DOHH2 (cell line): ENCODE measurements around the gene EDEM2.

Experiments
- H3F3A ChIP-seq: fragments of 200-600 bp; sonication (generic), shearing (Covaris generic); 2 replicates; pipeline ENCODE4 v1.6.0; 2016; ENCODE audit warnings: antibody characterized with exemption, mild to moderate bottlenecking; ENCODE audit not compliant: control insufficient read depth, insufficient read depth
- H3K27ac ChIP-seq: fragments of 200-600 bp; sonication (generic); 2 replicates; pipeline ENCODE4 v1.5.1; 2014; ENCODE audit warnings: low read depth, mild to moderate bottlenecking, low read length, moderate library complexity
- H3K27me3 ChIP-seq: fragments of 200-600 bp; sonication (generic); 2 replicates; pipeline ENCODE4 v1.6.1; 2014; ENCODE audit warnings: mild to moderate bottlenecking, low read length, mixed read lengths; ENCODE audit not compliant: control insufficient read depth
- H3K36me3 ChIP-seq: fragments of 200-600 bp; sonication (generic); 2 replicates; pipeline ENCODE4 v1.6.1; 2014; ENCODE audit warnings: mild to moderate bottlenecking, low read length, moderate library complexity, mixed read lengths; ENCODE audit not compliant: control insufficient read depth
- H3K4me1 ChIP-seq: fragments of 200-600 bp; sonication (generic); 2 replicates; pipeline ENCODE4 v1.6.1; 2014; ENCODE audit warnings: mild to moderate bottlenecking, low read length, mixed read lengths; ENCODE audit not compliant: control insufficient read depth
- H3K4me2 ChIP-seq: fragments of 200-600 bp; sonication (generic); 2 replicates; pipeline ENCODE4 v1.6.0; 2014; ENCODE audit warnings: mild to moderate bottlenecking, low read length, moderate library complexity
- H3K4me3 ChIP-seq: fragments of 200-600 bp; sonication (generic); 2 replicates; pipeline ENCODE4 v1.5.1; 2014; ENCODE audit warnings: mild to moderate bottlenecking, low read length, mixed read lengths
- H3K79me2 ChIP-seq: fragments of 200-600 bp; sonication (generic); 2 replicates; pipeline ENCODE4 v1.6.1; 2014; ENCODE audit warnings: mild to moderate bottlenecking, low read length, mixed read lengths; ENCODE audit not compliant: control insufficient read depth
- H3K9me2 ChIP-seq: fragments of 200-600 bp; sonication (generic); replicated peaks from 2 replicates; pipeline ENCODE4 v1.6.1; 2014; ENCODE audit warnings: mild to moderate bottlenecking, low read length, mixed read lengths; ENCODE audit not compliant: control insufficient read depth
- H3K9me3 ChIP-seq: fragments of 200-600 bp; sonication (generic); 2 replicates; pipeline ENCODE4 v1.6.1; 2014; ENCODE audit warnings: antibody characterized with exemption, low read length, mixed read lengths; ENCODE audit not compliant: control insufficient read depth, insufficient read depth
- H4K20me1 ChIP-seq: fragments of 200-600 bp; sonication (generic); 2 replicates; pipeline ENCODE4 v1.6.0; 2014; ENCODE audit warnings: low read depth, mild to moderate bottlenecking, antibody characterized with exemption, low read length, moderate library complexity; ENCODE audit not compliant: control insufficient read depth, insufficient read depth
- EZH2phosphoT487 ChIP-seq: fragments of 200-600 bp; sonication (generic); IDR thresholded peaks from 2 replicates; pipeline ENCODE4 v1.6.1; 2017; ENCODE audit warnings: borderline replicate concordance, mild to moderate bottlenecking, antibody characterized with exemption, low read length, moderate library complexity, mixed read lengths
- TF ChIP-seq, protein P1 (sequence below): fragments of 200-600 bp; sonication (generic); IDR thresholded peaks from one replicate; pipeline ENCODE4 v1.5.1; 2014; ENCODE audit warnings: antibody characterized with exemption, mild to moderate bottlenecking, low read depth, low read length; ENCODE audit not compliant: poor library complexity, severe bottlenecking

EDEM2 gene

DNA sequence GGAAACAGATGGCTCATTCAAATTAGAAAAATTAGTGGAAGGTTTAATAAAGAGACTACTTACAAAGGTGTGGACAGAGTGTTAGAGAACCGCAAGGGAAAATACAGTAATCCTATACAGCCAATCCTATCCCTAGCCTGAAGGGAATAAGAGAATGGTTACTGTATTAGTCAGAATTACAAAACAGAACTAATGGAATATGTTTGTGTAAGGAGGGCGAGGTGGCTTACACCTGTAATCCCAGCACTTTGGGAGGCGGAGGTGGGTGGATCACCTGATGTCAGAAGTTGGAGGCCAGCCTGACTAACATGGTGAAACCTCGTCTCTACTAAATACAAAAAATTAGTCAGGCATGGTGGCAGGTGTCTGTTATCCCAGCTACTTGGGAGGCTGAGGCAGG lies 38.2 kb downstream of the EDEM2 start:
- H3K36me3 ChIP-seq: no peaks in the 10 kb centered on the region
- no peak overlapping the region for H3K4me3 ChIP-seq
- H3K9me3 ChIP-seq: no peaks in the 10 kb centered on the region
- no peak overlapping the region for H3K27ac ChIP-seq
- H3K4me2 ChIP-seq: no peak overlapping the region
- no peak for TF ChIP-seq EZH2phosphoT487
- TF ChIP-seq, protein P1, sequence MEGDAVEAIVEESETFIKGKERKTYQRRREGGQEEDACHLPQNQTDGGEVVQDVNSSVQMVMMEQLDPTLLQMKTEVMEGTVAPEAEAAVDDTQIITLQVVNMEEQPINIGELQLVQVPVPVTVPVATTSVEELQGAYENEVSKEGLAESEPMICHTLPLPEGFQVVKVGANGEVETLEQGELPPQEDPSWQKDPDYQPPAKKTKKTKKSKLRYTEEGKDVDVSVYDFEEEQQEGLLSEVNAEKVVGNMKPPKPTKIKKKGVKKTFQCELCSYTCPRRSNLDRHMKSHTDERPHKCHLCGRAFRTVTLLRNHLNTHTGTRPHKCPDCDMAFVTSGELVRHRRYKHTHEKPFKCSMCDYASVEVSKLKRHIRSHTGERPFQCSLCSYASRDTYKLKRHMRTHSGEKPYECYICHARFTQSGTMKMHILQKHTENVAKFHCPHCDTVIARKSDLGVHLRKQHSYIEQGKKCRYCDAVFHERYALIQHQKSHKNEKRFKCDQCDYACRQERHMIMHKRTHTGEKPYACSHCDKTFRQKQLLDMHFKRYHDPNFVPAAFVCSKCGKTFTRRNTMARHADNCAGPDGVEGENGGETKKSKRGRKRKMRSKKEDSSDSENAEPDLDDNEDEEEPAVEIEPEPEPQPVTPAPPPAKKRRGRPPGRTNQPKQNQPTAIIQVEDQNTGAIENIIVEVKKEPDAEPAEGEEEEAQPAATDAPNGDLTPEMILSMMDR: no peak
- H3K9me2 ChIP-seq: no peaks in the 10 kb centered on the region
- no peaks in the 10 kb centered on the region for H3F3A ChIP-seq
- H3K27me3 ChIP-seq: peaks cover 7% of the 10 kb centered on the region
- H3K4me1 ChIP-seq: no peaks in the 10 kb centered on the region
- H4K20me1 ChIP-seq: no peaks in the 10 kb centered on the region
- H3K79me2 ChIP-seq: no peaks in the 10 kb centered on the region

- no peak overlapping the region for H3K27ac ChIP-seq
- TF ChIP-seq EZH2phosphoT487: no peak
- TF ChIP-seq, protein P1: no peak
Measured at GRCh38 chr20:35106827-35107380, 40.2 kb downstream of the EDEM2 start.

DNA sequence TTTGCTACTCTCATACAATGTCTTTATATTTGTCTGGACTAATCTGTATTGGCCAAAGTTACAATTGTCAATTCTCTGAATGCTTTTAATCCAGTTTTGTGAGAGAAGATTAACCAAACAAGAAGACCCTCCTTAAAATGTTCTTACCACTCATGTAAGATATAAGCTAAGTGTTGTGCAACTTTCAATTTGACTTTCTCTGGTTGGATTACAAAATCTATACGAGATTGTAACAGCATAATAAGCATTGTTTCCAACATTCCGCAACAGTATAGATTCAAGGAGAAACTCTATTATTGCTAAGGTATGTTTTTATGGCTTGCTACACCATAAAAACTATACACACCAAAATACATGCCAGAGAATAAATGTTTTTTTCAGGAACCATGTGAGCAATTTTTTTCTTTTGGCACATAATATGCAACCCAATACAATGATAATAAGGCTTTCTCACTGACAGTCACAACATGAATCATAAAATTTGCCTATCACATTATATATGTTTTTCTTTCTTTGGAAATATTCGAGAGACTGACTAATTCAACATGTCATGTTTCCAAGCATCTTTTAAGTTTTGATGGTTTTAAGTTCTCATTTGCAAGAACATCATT lies 42.3 kb downstream of the EDEM2 start:
- H3K4me1 ChIP-seq: no peaks in the 10 kb centered on the region
- TF ChIP-seq EZH2phosphoT487: no peak
- TF ChIP-seq, protein P1: no peak
- no peak overlapping the region for H3K4me3 ChIP-seq
- no peaks in the 10 kb centered on the region for H4K20me1 ChIP-seq
- no peaks in the 10 kb centered on the region for H3K9me3 ChIP-seq
- no peaks in the 10 kb centered on the region for H3K79me2 ChIP-seq
- no peaks in the 10 kb centered on the region for H3K36me3 ChIP-seq
- no peak overlapping the region for H3K27ac ChIP-seq
- H3F3A ChIP-seq: no peaks in the 10 kb centered on the region
- H3K27me3 ChIP-seq: peaks cover 12% of the 10 kb centered on the region
- no peak overlapping the region for H3K4me2 ChIP-seq
- no peaks in the 10 kb centered on the region for H3K9me2 ChIP-seq

More at GRCh38 chr20:35106827-35107380, 40.2 kb downstream of the EDEM2 start:
- Histone ChIP-seq H3K9me2 (no peaks in the 10 kb centered on the region), H3K4me3 (no peak overlapping the region), H3K79me2 (no peaks in the 10 kb centered on the region), H3K36me3 (no peaks in the 10 kb centered on the region), H3K27me3 (peaks cover 10% of the 10 kb centered on the region), H3K4me1 (no peaks in the 10 kb centered on the region), H4K20me1 (no peaks in the 10 kb centered on the region), H3K9me3 (no peaks in the 10 kb centered on the region), H3K4me2 (no peak overlapping the region), H3F3A (no peaks in the 10 kb centered on the region)
